ENCODE data around the gene PHLDB2. TPM values are rescaled to one million over a fixed set of nuclear protein-coding genes. Genes with fewer than 3 reads are reported as not detected.

Gene PHLDB2
- total RNA-seq, 2 experiments from 2014 or later = 0.61 to 2.1 TPM

- intact Hi-C loops (cut with micrococcal nuclease; ENCODE audit: unreplicated experiment) = no loop called here
- TF ChIP-seq EZH2phosphoT487 (IDR thresholded peaks at IDR 0.05; ENCODE audit: borderline replicate concordance, low read depth, low read length) = no peak
- no peak for TF ChIP-seq CTCF (conservative IDR thresholded peaks at IDR 0.05; ENCODE audit: low read length)
- no peak overlapping the region for H3K4me3 ChIP-seq (ENCODE audit: low read depth, low read length, poor library complexity, severe bottlenecking)
- POLR2A ChIA-PET = interaction anchor here (0.8 to 1.2 kb wide), 5 partner anchors 9 to 304 kb away, joined by 3 to 4 read pairs (median 3); no protein-coding TSS in a partner anchor
- no peak overlapping the region for H3K4me2 ChIP-seq (ENCODE audit: low read length)
- H3K9me3 ChIP-seq (ENCODE audit: low read length) = no peaks in the 10 kb centered on the region
- H2AFZ ChIP-seq (ENCODE audit: low read length) = no peak overlapping the region
- no TSS peak for BruUV-seq (replicated peaks)
- H3K79me2 ChIP-seq (ENCODE audit: insufficient read depth, low read depth, low read length) = no peaks in the 10 kb centered on the region
- no peaks in the 10 kb centered on the region for H3K9me2 ChIP-seq (ENCODE audit: insufficient read depth, low read length)
- H4K20me1 ChIP-seq (ENCODE audit: insufficient read depth, low read length) = no peaks in the 10 kb centered on the region
- no peak for DNase-seq (ENCODE audit: low spot score)
- CTCF ChIA-PET (ENCODE audit: unreplicated experiment) = no interaction called here
- H3K4me1 ChIP-seq (ENCODE audit: insufficient read depth, low read length, poor library complexity, severe bottlenecking) = no peaks in the 10 kb centered on the region
- no peak overlapping the region for H3K27ac ChIP-seq (ENCODE audit: low read depth, low read length, poor library complexity, severe bottlenecking)
- no peaks in the 10 kb centered on the region for H3K36me3 ChIP-seq (ENCODE audit: insufficient read depth, low read length)
Observed at GRCh38 chr3:111936967-111937366, 77.9 kb downstream of the PHLDB2 start.

GRCh38 chr3:111937871-111938270 is 78.8 kb downstream of the PHLDB2 start:
- BruUV-seq (replicated peaks) = no TSS peak
- no peak overlapping the region for H3K4me2 ChIP-seq (ENCODE audit: low read length)

More at GRCh38 chr3:111937871-111938270, 78.8 kb downstream of the PHLDB2 start:
- H2AFZ ChIP-seq (ENCODE audit: low read length) = no peak overlapping the region
- no peaks in the 10 kb centered on the region for H3K9me2 ChIP-seq (ENCODE audit: insufficient read depth, low read length)
- ChIA-PET CTCF (ENCODE audit: unreplicated experiment) (no interaction called here), POLR2A (interaction anchor here (1.2 kb wide), 1 partner anchor 305 kb away, joined by 4 read pairs; no protein-coding TSS in a partner anchor)
- TF ChIP-seq EZH2phosphoT487 (IDR thresholded peaks at IDR 0.05; ENCODE audit: borderline replicate concordance, low read depth, low read length) = no peak
- no peak for TF ChIP-seq CTCF (conservative IDR thresholded peaks at IDR 0.05; ENCODE audit: low read length)
- no peaks in the 10 kb centered on the region for H4K20me1 ChIP-seq (ENCODE audit: insufficient read depth, low read length)
- H3K4me3 ChIP-seq (ENCODE audit: low read depth, low read length, poor library complexity, severe bottlenecking) = no peak overlapping the region
- no peaks in the 10 kb centered on the region for H3K9me3 ChIP-seq (ENCODE audit: low read length)
- H3K79me2 ChIP-seq (ENCODE audit: insufficient read depth, low read depth, low read length) = no peaks in the 10 kb centered on the region
- intact Hi-C loops (cut with micrococcal nuclease; ENCODE audit: unreplicated experiment) = no loop called here
- no peaks in the 10 kb centered on the region for H3K36me3 ChIP-seq (ENCODE audit: insufficient read depth, low read length)
- H3K27ac ChIP-seq (ENCODE audit: low read depth, low read length, poor library complexity, severe bottlenecking) = no peak overlapping the region
- no peak for DNase-seq (ENCODE audit: low spot score)
- no peaks in the 10 kb centered on the region for H3K4me1 ChIP-seq (ENCODE audit: insufficient read depth, low read length, poor library complexity, severe bottlenecking)

Data from OCI-LY7 (cell line).